Head of caudate nucleus (tissue), 42 donors: ENCODE results near the gene ZNF275.

Experiments used
- DNase-seq, 42 donors: peaks; one replicate each; pipeline versions ENCODE4 v3.0.0 to v3.0.0-alpha.2; 2020 to 2021; ENCODE audit warnings: mixed read lengths in 7 of 42
- intact Hi-C: fragments of 100-400 bp; cut with DNase I; formaldehyde crosslinking; loops from one replicate; pipeline ENCODE4 v1.15.0; 2022

The ZNF275 gene

GRCh38 chrX:153348421-153348820, 14.5 kb downstream of the ZNF275 start:
- intact Hi-C loops: no loop called here
- DNase-seq: no peak

GRCh38 chrX:153349952-153350351, 16.0 kb downstream of the ZNF275 start:
- intact Hi-C loops: no loop called here
- DNase-seq: no peak

- no peak for DNase-seq
- intact Hi-C loops: no loop called here
These were observed 18.0 kb downstream of the ZNF275 start for GRCh38 chrX:153351981-153352380.

- no peak for DNase-seq
- intact Hi-C loops: no loop called here
These were observed 18.9 kb downstream of the ZNF275 start for GRCh38 chrX:153352858-153353257.

- intact Hi-C loops: no loop called here
- no peak for DNase-seq
These were observed 19.5 kb downstream of the ZNF275 start for GRCh38 chrX:153353416-153353815.

- intact Hi-C loops: no loop called here
- no peak for DNase-seq
These were observed 23.9 kb downstream of the ZNF275 start for GRCh38 chrX:153357877-153358276.

- intact Hi-C loops: no loop called here
- DNase-seq: no peak
These were observed 27.9 kb downstream of the ZNF275 start for GRCh38 chrX:153361781-153362397.

GRCh38 chrX:153365670-153366069, 31.7 kb downstream of the ZNF275 start:
- intact Hi-C loops: no loop called here
- no peak for DNase-seq

- DNase-seq: no peak
- intact Hi-C loops: no loop called here
These were observed 32.2 kb downstream of the ZNF275 start for GRCh38 chrX:153366119-153366518.

- intact Hi-C loops: no loop called here
- no peak for DNase-seq
These were observed 33.1 kb downstream of the ZNF275 start for GRCh38 chrX:153366878-153367538.

GRCh38 chrX:153370293-153371055, 36.5 kb downstream of the ZNF275 start:
- intact Hi-C loops: no loop called here
- DNase-seq: no peak

- intact Hi-C loops: no loop called here
These were observed 37.3 kb downstream of the ZNF275 start for GRCh38 chrX:153371256-153371655.

GRCh38 chrX:153372949-153373348, 39.0 kb downstream of the ZNF275 start:
- no peak for DNase-seq
- intact Hi-C loops: no loop called here

More at GRCh38 chrX:153371256-153371655, 37.3 kb downstream of the ZNF275 start:
- DNase-seq: no peak

- intact Hi-C loops: no loop called here
- DNase-seq: no peak
These were observed 40.5 kb downstream of the ZNF275 start for GRCh38 chrX:153374426-153374825.

- intact Hi-C loops: no loop called here
- no peak for DNase-seq
These were observed 41.6 kb downstream of the ZNF275 start for GRCh38 chrX:153375571-153375970.

GRCh38 chrX:153377727-153378126, 43.8 kb downstream of the ZNF275 start:
- DNase-seq: no peak
- intact Hi-C loops: no loop called here

- DNase-seq: no peak
- intact Hi-C loops: no loop called here
These were observed 44.7 kb downstream of the ZNF275 start for GRCh38 chrX:153378607-153379006.

- no peak for DNase-seq
- intact Hi-C loops: no loop called here
These were observed 45.6 kb downstream of the ZNF275 start for GRCh38 chrX:153379508-153379907.

- DNase-seq: no peak
- intact Hi-C loops: no loop called here
These were observed 46.1 kb downstream of the ZNF275 start for GRCh38 chrX:153379971-153380581.

- intact Hi-C loops: no loop called here
- no peak for DNase-seq
These were observed 46.7 kb downstream of the ZNF275 start for GRCh38 chrX:153380691-153381090.
